ENCODE measurements around the gene ADAM20.

Gene ADAM20

GRCh38 chr14:70534904-70535303 lies at the start of gene ADAM20:
Gene ADAM20 (minus strand): TSS chr14:70535004. CDS start chr14:70524757, 10,247 bp downstream.
- H3K4me3 ChIP-seq (ENCODE audit: control insufficient read depth, low read depth, low read length): no peak within 1 kb of the TSS
- no peak for TF ChIP-seq CTCF (conservative IDR thresholded peaks at IDR 0.05; ENCODE audit: control insufficient read depth, insufficient read depth, low read depth, low read length)
- no peak for DNase-seq (ENCODE audit: low read depth)

- no peak for DNase-seq (ENCODE audit: low read depth)
- TF ChIP-seq CTCF (conservative IDR thresholded peaks at IDR 0.05; ENCODE audit: control insufficient read depth, insufficient read depth, low read depth, low read length): no peak
- H3K4me3 ChIP-seq (ENCODE audit: control insufficient read depth, low read depth, low read length): no peak overlapping the region
These were observed 42.1 kb upstream of the ADAM20 start for GRCh38 chr14:70576891-70577290.

GRCh38 chr14:70573050-70573449 lies 38.2 kb upstream of the ADAM20 start:
- H3K4me3 ChIP-seq (ENCODE audit: control insufficient read depth, low read depth, low read length): no peak overlapping the region
- TF ChIP-seq CTCF (conservative IDR thresholded peaks at IDR 0.05; ENCODE audit: control insufficient read depth, insufficient read depth, low read depth, low read length): no peak
- no peak for DNase-seq (ENCODE audit: low read depth)

GRCh38 chr14:70571139-70571538 lies 36.3 kb upstream of the ADAM20 start:
- TF ChIP-seq CTCF (conservative IDR thresholded peaks at IDR 0.05; ENCODE audit: control insufficient read depth, insufficient read depth, low read depth, low read length): no peak
- no peak for DNase-seq (ENCODE audit: low read depth)
- H3K4me3 ChIP-seq (ENCODE audit: control insufficient read depth, low read depth, low read length): no peak overlapping the region

GRCh38 chr14:70567791-70568190 lies 33.0 kb upstream of the ADAM20 start:
- TF ChIP-seq CTCF (conservative IDR thresholded peaks at IDR 0.05; ENCODE audit: control insufficient read depth, insufficient read depth, low read depth, low read length): peak; percentile 60
- H3K4me3 ChIP-seq (ENCODE audit: control insufficient read depth, low read depth, low read length): no peak overlapping the region
- DNase-seq (ENCODE audit: low read depth): peak; percentile 42

GRCh38 chr14:70563869-70564268 lies 29.1 kb upstream of the ADAM20 start:
- no peak for TF ChIP-seq CTCF (conservative IDR thresholded peaks at IDR 0.05; ENCODE audit: control insufficient read depth, insufficient read depth, low read depth, low read length)
- no peak for DNase-seq (ENCODE audit: low read depth)

GRCh38 chr14:70563417-70563816 lies 28.6 kb upstream of the ADAM20 start:
- no peak for DNase-seq (ENCODE audit: low read depth)
- no peak for TF ChIP-seq CTCF (conservative IDR thresholded peaks at IDR 0.05; ENCODE audit: control insufficient read depth, insufficient read depth, low read depth, low read length)
- no peak overlapping the region for H3K4me3 ChIP-seq (ENCODE audit: control insufficient read depth, low read depth, low read length)

More at GRCh38 chr14:70563869-70564268, 29.1 kb upstream of the ADAM20 start:
- no peak overlapping the region for H3K4me3 ChIP-seq (ENCODE audit: control insufficient read depth, low read depth, low read length)

Measured in fibroblast of mammary gland (primary cell).